ENCODE measurements around the gene LRRC27.
"Not testable (repeated sequence)": the region's sequence is repeated elsewhere in the genome, so short reads cannot be mapped to it uniquely, and the experiment has no call there.

The LRRC27 gene

GRCh38 chr10:132331601-132332432 lies at the start of gene LRRC27:
TSS of gene LRRC27 (plus strand) at chr10:132332193. CDS start at chr10:132333525, 1,332 bp downstream.
- DNase-seq (ENCODE audit: low read depth in 2 of 2): peak; percentile 98

GRCh38 chr10:132282667-132283603 lies 49.1 kb upstream of the LRRC27 start:
- DNase-seq (ENCODE audit: low read depth in 2 of 2): no peak

- DNase-seq (ENCODE audit: low read depth in 2 of 2): no peak
Observed at GRCh38 chr10:132283604-132284382, 48.2 kb upstream of the LRRC27 start.

GRCh38 chr10:132289439-132289838 lies 42.6 kb upstream of the LRRC27 start:
- no peak for DNase-seq (ENCODE audit: low read depth in 2 of 2)

GRCh38 chr10:132290631-132291030 lies 41.4 kb upstream of the LRRC27 start:
- no peak for DNase-seq (ENCODE audit: low read depth in 2 of 2)

GRCh38 chr10:132291826-132292225 lies 40.2 kb upstream of the LRRC27 start:
- DNase-seq (ENCODE audit: low read depth in 2 of 2): no peak

GRCh38 chr10:132292287-132293200 lies 39.4 kb upstream of the LRRC27 start:
- DNase-seq (ENCODE audit: low read depth in 2 of 2): no peak

- no peak for DNase-seq (ENCODE audit: low read depth in 2 of 2)
Observed at GRCh38 chr10:132293201-132293812, 38.7 kb upstream of the LRRC27 start.

GRCh38 chr10:132293813-132294520 lies 38.0 kb upstream of the LRRC27 start:
- DNase-seq (ENCODE audit: low read depth in 2 of 2): no peak

GRCh38 chr10:132294561-132295318 lies 37.3 kb upstream of the LRRC27 start:
- DNase-seq (ENCODE audit: low read depth in 2 of 2): no peak

- not testable (repeated sequence) for DNase-seq (ENCODE audit: low read depth in 2 of 2)
Observed at GRCh38 chr10:132295481-132295880, 36.5 kb upstream of the LRRC27 start.

GRCh38 chr10:132296666-132297443 lies 35.1 kb upstream of the LRRC27 start:
- DNase-seq (ENCODE audit: low read depth in 2 of 2): no peak

GRCh38 chr10:132297526-132297925 lies 34.5 kb upstream of the LRRC27 start:
- DNase-seq (ENCODE audit: low read depth in 2 of 2): no peak

- DNase-seq (ENCODE audit: low read depth in 2 of 2): no peak
Observed at GRCh38 chr10:132298038-132298881, 33.7 kb upstream of the LRRC27 start.

- DNase-seq (ENCODE audit: low read depth in 2 of 2): no peak
Observed at GRCh38 chr10:132299371-132300336, 32.3 kb upstream of the LRRC27 start.

- DNase-seq (ENCODE audit: low read depth in 2 of 2): no peak
Observed at GRCh38 chr10:132300582-132300981, 31.4 kb upstream of the LRRC27 start.

Measured in stimulated activated CD8-positive, alpha-beta memory T cell treated with anti-CD3 and anti-CD28 coated beads, Interleukin-15, amount 100 ng/mL, for 48 hours (primary cell).